OCI-LY7 (cell line): ENCODE data around the gene TMEM266.

Experiments
- CTCF ChIP-seq: fragments of 200-600 bp; sonication (generic); conservative IDR thresholded peaks from 2 replicates; pipeline ENCODE4 v1.5.1; 2014; ENCODE audit warnings: mild to moderate bottlenecking, antibody characterized with exemption, low read length, moderate library complexity, mixed read lengths
- EZH2phosphoT487 ChIP-seq: fragments of 200-600 bp; sonication (generic); IDR thresholded peaks from 2 replicates; pipeline ENCODE4 v1.6.1; 2018; ENCODE audit warnings: low read depth, borderline replicate concordance, mild to moderate bottlenecking, mixed run types, antibody characterized with exemption, low read length, moderate library complexity, mixed read lengths

GRCh38 chr15:76123031-76123430 lies 63.2 kb downstream of the TMEM266 start:
- TF ChIP-seq CTCF, result no peak
- TF ChIP-seq EZH2phosphoT487, result no peak
